GM23248 (cell line): Measurements from ENCODE around the gene POMT2. TPM values are rescaled to one million over a fixed set of nuclear protein-coding genes. Genes with fewer than 3 reads are reported as not detected.

Experiments used
- DNase-seq: peaks from one replicate; pipeline ENCODE4 v3.0.0-alpha.2; 2015
- H2AFZ ChIP-seq: fragments of 200-600 bp; sonication (generic); 2 replicates; pipeline ENCODE4 v1.6.1; 2016; ENCODE audit warnings: antibody characterized with exemption
- H3F3A ChIP-seq: fragments of 200-600 bp; sonication (generic); 2 replicates; pipeline ENCODE4 v1.6.1; 2016; ENCODE audit warnings: mild to moderate bottlenecking, antibody characterized with exemption, mixed run types; ENCODE audit not compliant: insufficient read depth
- H3K27ac ChIP-seq: fragments of 200-600 bp; sonication (generic); 2 replicates; pipeline ENCODE4 v1.5.1; 2016; ENCODE audit warnings: mild to moderate bottlenecking
- H3K27me3 ChIP-seq: fragments of 200-600 bp; sonication (generic); replicated peaks from 2 replicates; pipeline ENCODE4 v1.6.1; 2016; ENCODE audit warnings: mild to moderate bottlenecking; ENCODE audit not compliant: insufficient read depth
- H3K36me3 ChIP-seq: fragments of 200-600 bp; sonication (generic); 2 replicates; pipeline ENCODE4 v1.6.1; 2016; ENCODE audit warnings: low read depth, mild to moderate bottlenecking
- H3K4me1 ChIP-seq: fragments of 200-600 bp; sonication (generic); 2 replicates; pipeline ENCODE4 v1.6.1; 2016; ENCODE audit warnings: mild to moderate bottlenecking; ENCODE audit not compliant: insufficient read depth
- H3K4me2 ChIP-seq: fragments of 200-600 bp; sonication (generic); one replicate; pipeline ENCODE4 v1.6.1; 2016; ENCODE audit warnings: mild to moderate bottlenecking; ENCODE audit not compliant: unreplicated experiment
- H3K4me3 ChIP-seq: fragments of 200-600 bp; sonication (generic); 2 replicates; pipeline ENCODE4 v1.5.1; 2016; ENCODE audit warnings: mild to moderate bottlenecking
- H3K79me2 ChIP-seq: fragments of 200-600 bp; sonication (generic); 2 replicates; pipeline ENCODE4 v1.6.1; 2016; ENCODE audit warnings: mild to moderate bottlenecking; ENCODE audit not compliant: insufficient read depth
- H3K9ac ChIP-seq: fragments of 200-600 bp; sonication (generic); 2 replicates; pipeline ENCODE4 v1.6.1; 2016; ENCODE audit warnings: mild to moderate bottlenecking
- H3K9me2 ChIP-seq: fragments of 200-600 bp; sonication (generic); 2 replicates; pipeline ENCODE4 v1.6.1; 2016; ENCODE audit warnings: mixed run types, mild to moderate bottlenecking, moderate library complexity; ENCODE audit not compliant: insufficient read depth
- H3K9me3 ChIP-seq: fragments of 200-600 bp; sonication (generic); one replicate; pipeline ENCODE4 v1.6.1; 2017; ENCODE audit warnings: low read depth
- H4K20me1 ChIP-seq: fragments of 200-600 bp; sonication (generic); 2 replicates; pipeline ENCODE4 v1.6.0; 2016; ENCODE audit not compliant: insufficient read depth
- EZH2 ChIP-seq: fragments of 200-600 bp; sonication (generic); IDR thresholded peaks from 2 replicates; pipeline ENCODE4 v1.6.1; 2018; ENCODE audit warnings: antibody characterized with exemption, mild to moderate bottlenecking; ENCODE audit not compliant: insufficient read depth, poor library complexity, severe bottlenecking
- EZH2phosphoT487 ChIP-seq: fragments of 200-600 bp; sonication (generic); IDR thresholded peaks from 2 replicates; pipeline ENCODE4 v1.6.1; 2018; ENCODE audit warnings: antibody characterized with exemption, moderate library complexity, mild to moderate bottlenecking, low read depth; ENCODE audit not compliant: insufficient read depth
- WGBS, 2 experiments: methylation state at CpG; one replicate each; pipeline ENCODE4 v1.1.6; 2015 to 2017; ENCODE audit warnings: low lambda C conversion rate in 2 of 2, low coverage in 1 of 2; ENCODE audit errors: missing lambda C conversion rate in 2 of 2; 5-methylcytosine and 5-hydroxymethylcytosine counted together
- in situ Hi-C: fragments of 300-500 bp; cut with MboI; formaldehyde crosslinking; loops from 2 replicates; pipeline ENCODE4 v1.15.0; 2020
- polyA plus RNA-seq: library from polyadenylated mRNA; unstranded; fragments of >200 nt; fragmentation: Nextera tagmentation; extraction: Ambion mirVana; gene quantifications from 2 replicates; pipeline ENCODE4 v1.2.1, GENCODE V29; 2016
- total RNA-seq: library from RNA; depleted of rRNA; stranded (reverse); fragments of >200 nt; shearing (Covaris generic); gene quantifications from 2 replicates; pipeline ENCODE4 v1.2.3, GENCODE V29; 2014

The POMT2 gene
- total and polyA plus RNA-seq, 2 experiments from 2014 or later = 20.7 to 28.3 TPM

DNA sequence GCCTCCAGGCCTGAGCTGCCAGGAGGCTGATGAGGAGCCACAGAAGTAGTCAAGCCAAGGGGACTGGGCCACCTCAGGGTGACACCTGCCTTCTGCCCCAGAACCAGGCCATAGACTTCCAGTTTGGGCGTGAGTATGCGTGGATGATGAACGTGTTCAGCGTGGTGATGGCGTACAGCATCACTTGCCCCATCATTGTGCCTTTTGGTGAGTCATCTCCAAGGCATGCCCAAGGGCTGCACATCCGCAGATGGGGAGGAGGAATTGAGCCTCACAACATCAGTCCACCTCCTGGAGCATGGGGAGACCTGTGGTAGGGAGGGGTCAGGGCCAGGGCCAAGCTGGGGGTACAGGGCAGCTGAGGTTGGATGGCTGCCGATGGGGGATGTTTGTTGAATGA lies 72.0 kb downstream of the POMT2 start:
- H3K4me3 ChIP-seq = no peak overlapping the region
- TF ChIP-seq EZH2phosphoT487 (no peak), EZH2 (no peak)
- DNase-seq = no peak

DNA sequence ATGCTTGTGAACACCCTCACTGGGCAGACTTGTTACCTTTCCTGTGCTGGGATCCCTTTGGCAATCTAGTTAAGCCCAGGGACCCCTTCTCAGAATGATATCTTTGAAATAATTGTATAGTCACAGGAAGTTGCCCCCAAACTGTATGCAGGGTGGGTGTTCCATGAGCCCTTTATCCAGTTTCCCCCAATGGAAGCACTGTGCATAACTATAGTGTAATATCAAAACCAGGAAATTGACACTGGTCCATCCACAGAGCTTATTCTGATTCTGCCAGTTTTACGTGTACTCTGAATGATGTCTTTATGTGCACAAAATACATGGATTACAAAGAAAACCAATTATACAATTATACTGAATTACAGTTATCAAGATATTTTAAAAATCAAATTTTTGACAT lies 73.9 kb downstream of the POMT2 start:
- Histone ChIP-seq H3K79me2 (no peaks in the 10 kb centered on the region), H3K9me3 (no peaks in the 10 kb centered on the region), H3F3A (no peaks in the 10 kb centered on the region), H3K27me3 (0 out of 2 replicates have a peak, but pooled peaks cover 5% of the 10 kb centered on the region), H3K36me3 (no peaks in the 10 kb centered on the region), H2AFZ (no peak overlapping the region), H3K9me2 (no peaks in the 10 kb centered on the region), H3K4me2 (no peak overlapping the region), H3K27ac (no peak overlapping the region), H3K4me3 (no peak overlapping the region), H3K9ac (no peak overlapping the region), H4K20me1 (no peaks in the 10 kb centered on the region), H3K4me1 (no peaks in the 10 kb centered on the region)
- in situ Hi-C loops = no loop called here
- 76 to 89% methylated on average over 1 of the region's 1 CpG for WGBS, 2 experiments
- no peak for DNase-seq
- TF ChIP-seq EZH2phosphoT487 (no peak), EZH2 (no peak)

More for the DNA sequence above, 72.0 kb downstream of the POMT2 start:
- no peaks in the 10 kb centered on the region for H4K20me1 ChIP-seq
- in situ Hi-C loops = no loop called here
- H3K4me2 ChIP-seq = no peak overlapping the region
- peaks cover 11% of the 10 kb centered on the region for H3K27me3 ChIP-seq
- 74 to 78% methylated on average over 7 of the region's 7 CpGs for WGBS, 2 experiments
- no peak overlapping the region for H2AFZ ChIP-seq
- no peaks in the 10 kb centered on the region for H3K36me3 ChIP-seq
- no peaks in the 10 kb centered on the region for H3K9me3 ChIP-seq
- no peaks in the 10 kb centered on the region for H3F3A ChIP-seq
- no peaks in the 10 kb centered on the region for H3K9me2 ChIP-seq
- H3K27ac ChIP-seq = no peak overlapping the region
- H3K79me2 ChIP-seq = no peaks in the 10 kb centered on the region
- no peaks in the 10 kb centered on the region for H3K4me1 ChIP-seq
- no peak overlapping the region for H3K9ac ChIP-seq

DNA sequence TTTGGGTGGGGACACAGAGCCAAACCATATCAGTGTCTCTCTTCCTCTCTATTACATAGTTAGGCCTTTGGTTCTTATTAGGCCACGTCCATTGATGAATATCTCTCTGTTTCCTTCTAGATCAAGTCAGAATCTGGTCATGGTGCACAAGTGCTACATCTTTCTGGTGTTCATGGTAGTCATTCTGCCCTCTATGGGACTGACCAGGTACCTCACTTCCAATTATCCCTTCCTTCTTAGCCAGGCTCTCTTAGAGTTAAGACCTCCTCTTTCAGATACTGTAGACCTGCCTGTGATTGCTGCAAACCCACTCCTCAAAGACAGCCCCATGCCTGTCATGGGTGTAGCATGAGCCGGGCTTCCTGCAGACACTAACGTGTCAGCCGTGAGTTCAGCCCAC lies 74.9 kb downstream of the POMT2 start:
- H3K4me3 ChIP-seq = no peak overlapping the region

DNA sequence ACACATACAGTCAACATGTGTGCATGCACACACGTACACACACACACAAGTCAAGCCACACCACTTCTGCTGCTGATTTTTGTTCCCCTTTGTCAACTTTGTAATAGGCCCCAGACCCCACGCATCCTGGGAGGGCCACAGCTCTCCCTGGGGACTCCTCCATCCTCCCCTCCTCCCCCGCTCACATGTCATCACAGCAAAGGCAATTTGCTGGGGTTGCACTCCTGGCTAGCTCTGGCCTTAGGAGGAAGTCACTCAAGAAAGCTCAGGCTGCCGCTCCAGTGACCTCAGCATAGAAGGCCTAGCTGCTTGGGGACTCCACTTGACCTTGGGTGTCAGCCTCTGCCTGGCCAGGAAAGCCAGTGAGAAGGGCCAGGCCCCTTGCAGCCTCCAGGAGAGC lies 76.8 kb downstream of the POMT2 start:
- Histone ChIP-seq H3K27ac (no peak overlapping the region), H3K4me3 (no peak overlapping the region), H3K4me1 (no peaks in the 10 kb centered on the region), H3K9me3 (no peaks in the 10 kb centered on the region), H3K79me2 (no peaks in the 10 kb centered on the region), H2AFZ (no peak overlapping the region), H3K27me3 (0 out of 2 replicates have a peak, but pooled peaks cover 7% of the 10 kb centered on the region), H3K9ac (no peak overlapping the region), H4K20me1 (no peaks in the 10 kb centered on the region), H3K9me2 (no peaks in the 10 kb centered on the region), H3F3A (no peaks in the 10 kb centered on the region), H3K36me3 (no peaks in the 10 kb centered on the region), H3K4me2 (no peak overlapping the region)
- WGBS, 2 experiments = 24 to 27% methylated on average over 4 of the region's 4 CpGs
- in situ Hi-C loops = no loop called here
- TF ChIP-seq EZH2phosphoT487 = no peak
- no peak for TF ChIP-seq EZH2
- no peak for DNase-seq

More for the DNA sequence above, 74.9 kb downstream of the POMT2 start:
- H3K9ac ChIP-seq = no peak overlapping the region
- H3F3A ChIP-seq = no peaks in the 10 kb centered on the region
- no peaks in the 10 kb centered on the region for H3K9me3 ChIP-seq
- no peak overlapping the region for H3K27ac ChIP-seq
- H3K27me3 ChIP-seq = 0 out of 2 replicates have a peak, but pooled peaks cover 7% of the 10 kb centered on the region
- no peaks in the 10 kb centered on the region for H3K79me2 ChIP-seq
- no peak for DNase-seq
- H2AFZ ChIP-seq = no peak overlapping the region
- no peaks in the 10 kb centered on the region for H3K4me1 ChIP-seq
- H3K4me2 ChIP-seq = no peak overlapping the region
- H4K20me1 ChIP-seq = no peaks in the 10 kb centered on the region
- TF ChIP-seq EZH2phosphoT487 = no peak
- TF ChIP-seq EZH2 = no peak
- H3K36me3 ChIP-seq = no peaks in the 10 kb centered on the region
- in situ Hi-C loops = no loop called here
- no peaks in the 10 kb centered on the region for H3K9me2 ChIP-seq
- 56 to 58% methylated on average over 4 of the region's 4 CpGs for WGBS, 2 experiments

DNA sequence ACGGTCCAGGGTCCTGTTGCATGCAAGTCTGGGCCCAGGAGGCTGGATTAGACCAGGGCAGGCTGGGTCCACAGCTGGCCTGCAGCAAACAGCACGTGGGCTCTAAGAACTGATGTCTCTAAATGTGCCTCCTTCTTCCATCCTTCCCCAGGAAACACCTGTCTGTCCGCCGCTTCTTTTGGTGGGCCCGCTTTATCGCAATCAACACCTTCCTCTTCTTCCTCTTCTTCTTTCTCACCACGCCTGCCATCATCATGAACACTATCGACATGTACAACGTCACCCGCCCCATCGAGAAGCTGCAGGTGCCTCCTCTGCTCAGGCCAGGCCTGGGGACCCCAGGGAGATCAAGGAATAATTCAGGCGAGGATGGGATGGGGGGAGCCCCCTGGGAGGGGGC lies 77.9 kb downstream of the POMT2 start:
- Histone ChIP-seq H3K36me3 (no peaks in the 10 kb centered on the region), H3K9me2 (no peaks in the 10 kb centered on the region), H3K4me3 (no peak overlapping the region), H3K4me2 (no peak overlapping the region), H3F3A (no peaks in the 10 kb centered on the region), H3K79me2 (no peaks in the 10 kb centered on the region), H3K27ac (no peak overlapping the region), H3K9me3 (no peaks in the 10 kb centered on the region), H2AFZ (no peak overlapping the region), H3K27me3 (0 out of 2 replicates have a peak, but pooled peaks cover 7% of the 10 kb centered on the region), H4K20me1 (no peaks in the 10 kb centered on the region), H3K4me1 (no peaks in the 10 kb centered on the region), H3K9ac (no peak overlapping the region)
- no peak for DNase-seq
- 43 to 48% methylated on average over 11 to 12 of the region's 12 CpGs for WGBS, 2 experiments
- in situ Hi-C loops = no loop called here
- TF ChIP-seq EZH2 = no peak
- no peak for TF ChIP-seq EZH2phosphoT487
